SK-N-SH (cell line): Measurements from ENCODE around the gene FBXW10.
"Not testable (repeated sequence)": the region's sequence is repeated elsewhere in the genome, so short reads cannot be mapped to it uniquely, and the experiment has no call there.

Experiments used
- CHD2 ChIP-seq: fragments of 150-350 bp; IDR thresholded peaks from 2 replicates; pipeline ENCODE4 v1.6.1; 2018; ENCODE audit warnings: low read length; ENCODE audit not compliant: partially characterized antibody
- CTCF ChIP-seq: fragments of 200-600 bp; sonication (generic); IDR thresholded peaks from 2 replicates; pipeline ENCODE4 v1.6.1; 2017; ENCODE audit warnings: antibody characterized with exemption, mild to moderate bottlenecking, moderate library complexity
- EP300 ChIP-seq, 2 experiments: IDR thresholded peaks; 2 replicates each; pipeline versions ENCODE4 v1.4.0 to v1.6.1; 2012; ENCODE audit warnings: borderline replicate concordance in 1 of 2, low read depth in 1 of 2, low read length in 1 of 2
- FOSL2 ChIP-seq: IDR thresholded peaks from 2 replicates; pipeline ENCODE4 v1.4.0; 2012; ENCODE audit warnings: low read depth, mild to moderate bottlenecking, moderate library complexity, borderline replicate concordance
- FOXM1 ChIP-seq: IDR thresholded peaks from 2 replicates; pipeline ENCODE4 v1.4.0; 2012; ENCODE audit warnings: low read depth, mild to moderate bottlenecking
- GATA2 ChIP-seq: sonication (generic); formaldehyde crosslinking; IDR thresholded peaks from 2 replicates; pipeline ENCODE4 v1.5.0; 2020; ENCODE audit warnings: mild to moderate bottlenecking, missing genetic modification reagents
- SMC3 ChIP-seq: IDR thresholded peaks from 2 replicates; pipeline ENCODE4 v1.6.1; 2012; ENCODE audit warnings: low read depth, low read length, improper control_type of control experiment
- YY1 ChIP-seq: IDR thresholded peaks from 2 replicates; pipeline ENCODE4 v1.4.0; 2012; ENCODE audit warnings: low read depth, mild to moderate bottlenecking

- TF ChIP-seq CTCF; GATA2; FOXM1; EP300 (IDR thresholded peaks at IDR 0.05; ENCODE audit: borderline replicate concordance in 1 of 2, low read depth in 1 of 2, low read length in 1 of 2); YY1; FOSL2; CHD2; SMC3: not testable (repeated sequence)
Observed at GRCh38 chr17:18753829-18754409, 10.1 kb downstream of the FBXW10 start.
